Umbilical cord (tissue), 2 donors: ENCODE data around the gene MMP21. TPM values are rescaled to one million over a fixed set of nuclear protein-coding genes. Genes with fewer than 3 reads are reported as not detected.

Source experiments
- DNase-seq: peaks from one replicate; pipeline ENCODE4 v3.0.0-alpha.2; 2015; ENCODE audit warnings: low spot score
- total RNA-seq: library from RNA; depleted of rRNA; stranded (reverse); fragments of >200 nt; gene quantifications from one replicate; pipeline ENCODE4 v1.2.3, GENCODE V29; 2014; ENCODE audit warnings: low replicate concordance; ENCODE audit not compliant: insufficient read depth

MMP21 gene, protein sequence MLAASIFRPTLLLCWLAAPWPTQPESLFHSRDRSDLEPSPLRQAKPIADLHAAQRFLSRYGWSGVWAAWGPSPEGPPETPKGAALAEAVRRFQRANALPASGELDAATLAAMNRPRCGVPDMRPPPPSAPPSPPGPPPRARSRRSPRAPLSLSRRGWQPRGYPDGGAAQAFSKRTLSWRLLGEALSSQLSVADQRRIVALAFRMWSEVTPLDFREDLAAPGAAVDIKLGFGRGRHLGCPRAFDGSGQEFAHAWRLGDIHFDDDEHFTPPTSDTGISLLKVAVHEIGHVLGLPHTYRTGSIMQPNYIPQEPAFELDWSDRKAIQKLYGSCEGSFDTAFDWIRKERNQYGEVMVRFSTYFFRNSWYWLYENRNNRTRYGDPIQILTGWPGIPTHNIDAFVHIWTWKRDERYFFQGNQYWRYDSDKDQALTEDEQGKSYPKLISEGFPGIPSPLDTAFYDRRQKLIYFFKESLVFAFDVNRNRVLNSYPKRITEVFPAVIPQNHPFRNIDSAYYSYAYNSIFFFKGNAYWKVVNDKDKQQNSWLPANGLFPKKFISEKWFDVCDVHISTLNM
- total RNA-seq = not detected

DNA sequence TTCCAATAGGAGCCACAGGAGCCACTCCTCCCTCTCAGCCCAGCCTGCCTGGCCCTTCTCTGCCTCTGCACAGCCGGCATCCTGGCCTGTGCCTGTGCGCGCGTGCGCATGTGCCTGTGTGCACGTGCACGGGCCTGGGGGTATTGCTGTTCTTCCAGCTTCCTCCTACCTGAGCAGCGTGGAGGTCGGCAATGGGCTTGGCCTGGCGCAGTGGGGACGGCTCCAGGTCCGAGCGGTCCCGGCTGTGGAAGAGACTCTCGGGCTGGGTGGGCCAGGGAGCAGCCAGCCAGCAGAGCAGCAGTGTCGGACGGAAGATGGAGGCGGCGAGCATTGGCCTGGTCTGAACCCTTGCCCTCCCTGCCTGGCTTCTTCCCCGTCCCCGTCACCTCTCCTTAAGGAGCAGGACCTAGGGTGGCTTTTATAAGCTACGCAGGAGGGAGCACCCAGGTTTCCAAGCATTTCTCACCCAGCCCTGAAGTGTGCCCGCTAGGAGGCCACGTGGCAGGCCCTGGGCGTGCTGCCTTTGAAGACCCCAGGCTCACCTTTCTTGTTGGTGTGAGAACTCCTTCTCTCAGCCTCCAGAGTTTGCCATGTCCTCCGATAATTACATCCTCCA lies at the start of gene MMP21:
MMP21 (minus strand) TSS at position 331 of the 616 bp plus-strand sequence; CDS start at position 331, 0 bp downstream.
- DNase-seq = no peak

DNA sequence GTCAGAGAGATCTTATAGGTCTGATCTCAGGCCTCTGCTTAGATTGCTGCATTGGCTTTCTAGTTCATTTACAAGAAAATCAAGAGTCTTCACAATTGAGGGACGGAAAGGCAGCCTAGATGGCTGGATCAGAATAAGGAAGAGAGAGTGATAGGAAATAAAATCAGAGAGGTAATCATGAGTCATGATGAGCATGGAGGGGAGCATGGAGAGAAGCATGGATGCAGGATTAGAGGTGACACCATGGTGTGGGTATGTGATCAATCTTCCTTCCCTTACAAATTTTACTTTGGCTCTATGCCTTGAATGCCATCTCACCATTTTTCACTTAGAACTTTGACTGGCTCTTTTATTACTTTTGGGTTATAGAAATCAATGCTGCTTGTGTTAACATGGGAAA lies 49.1 kb upstream of the MMP21 start:
- no peak for DNase-seq

DNA sequence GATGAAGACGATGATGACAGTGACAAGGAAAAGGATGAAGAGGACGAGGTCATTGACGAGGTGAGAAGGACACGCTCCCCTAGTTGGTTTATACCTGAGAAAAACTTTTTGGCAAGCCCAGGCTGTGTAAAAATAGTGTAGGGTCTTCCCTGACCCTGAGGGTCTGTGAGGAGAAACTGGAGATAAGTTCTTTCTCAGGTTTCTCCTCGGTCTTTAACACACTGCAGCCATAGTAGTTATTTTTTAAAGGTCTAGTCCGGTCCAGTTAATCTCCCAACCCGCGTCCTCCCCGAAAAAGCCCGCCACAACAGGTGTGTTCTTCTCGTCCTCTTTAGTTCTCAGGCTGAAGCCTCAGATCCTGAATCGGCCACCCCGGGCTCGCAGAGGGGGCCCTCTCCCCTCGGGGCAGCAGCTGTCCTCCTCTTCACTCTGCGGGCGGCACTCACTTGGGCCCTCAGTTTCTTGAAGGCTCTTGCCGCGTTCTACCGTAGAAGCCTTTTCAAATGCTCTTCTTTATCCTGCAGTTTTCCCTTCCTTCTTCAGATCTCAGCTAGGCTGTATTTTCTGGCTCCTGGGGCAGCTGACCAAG lies 48.1 kb upstream of the MMP21 start:
- DNase-seq = no peak

DNA sequence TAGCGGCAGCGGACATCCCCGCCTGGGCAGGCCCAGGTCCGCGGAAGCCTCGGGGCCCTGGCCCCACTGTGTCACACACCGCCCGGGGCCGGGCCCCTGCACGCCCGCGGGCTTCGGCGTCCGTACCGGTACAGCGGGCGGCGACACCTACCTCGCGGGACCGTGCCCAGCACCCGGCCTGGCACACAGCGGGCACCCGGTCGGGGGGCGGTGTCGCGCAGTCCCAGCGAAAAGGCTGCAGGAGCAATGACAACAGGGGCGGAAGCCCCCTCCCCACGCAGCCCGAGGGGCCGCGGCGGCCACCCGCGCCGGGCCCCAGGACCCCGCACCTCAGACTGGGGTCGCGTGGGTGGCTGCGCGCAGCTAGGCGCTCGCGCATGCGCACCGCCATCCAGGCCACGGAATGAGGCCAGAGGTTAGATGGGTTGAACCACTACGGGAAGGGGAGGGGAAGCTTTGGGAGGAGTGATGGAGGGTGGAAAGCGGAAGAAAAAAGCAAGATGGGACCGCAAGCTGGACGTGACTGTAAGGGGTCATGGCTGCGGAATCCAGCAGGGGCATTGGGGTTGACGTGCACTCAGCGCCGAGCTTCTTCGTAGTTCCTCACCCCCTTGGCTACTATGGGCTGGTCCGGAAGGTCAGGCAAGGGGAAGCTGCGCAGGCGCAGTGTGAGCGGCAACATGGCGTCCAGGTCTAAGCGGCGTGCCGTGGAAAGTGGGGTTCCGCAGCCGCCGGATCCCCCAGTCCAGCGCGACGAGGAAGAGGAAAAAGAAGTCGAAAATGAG lies 47.4 kb upstream of the MMP21 start, which contains the start of the genes BCCIP and UROS:
BCCIP (plus strand) TSS at position 669 of the 785 bp plus-strand sequence; CDS start at position 681, 12 bp downstream.
UROS (minus strand) TSS at position 381 of the 785 bp plus-strand sequence. CDS start 6,759 bp downstream, outside the sequence.
- DNase-seq = peak; percentile 94

DNA sequence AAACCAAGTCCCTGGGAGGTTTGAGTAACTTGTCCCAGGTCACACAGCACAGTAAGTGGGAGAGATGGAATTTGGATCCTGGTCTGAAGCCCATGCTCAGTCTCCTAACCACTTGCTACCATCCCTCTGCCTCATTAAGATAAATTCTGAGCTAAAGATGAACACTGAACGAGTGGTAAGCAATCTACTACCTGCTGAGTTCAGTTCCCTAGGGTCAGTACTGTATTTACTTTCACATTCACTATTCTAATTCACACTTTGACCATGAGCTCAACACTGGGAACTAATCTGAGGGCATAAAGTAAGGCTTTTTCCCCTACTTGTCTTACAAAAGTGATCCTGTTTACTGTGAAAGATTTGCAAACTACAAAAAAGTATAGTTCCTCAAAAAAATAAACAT lies 45.1 kb upstream of the MMP21 start:
- no peak for DNase-seq

DNA sequence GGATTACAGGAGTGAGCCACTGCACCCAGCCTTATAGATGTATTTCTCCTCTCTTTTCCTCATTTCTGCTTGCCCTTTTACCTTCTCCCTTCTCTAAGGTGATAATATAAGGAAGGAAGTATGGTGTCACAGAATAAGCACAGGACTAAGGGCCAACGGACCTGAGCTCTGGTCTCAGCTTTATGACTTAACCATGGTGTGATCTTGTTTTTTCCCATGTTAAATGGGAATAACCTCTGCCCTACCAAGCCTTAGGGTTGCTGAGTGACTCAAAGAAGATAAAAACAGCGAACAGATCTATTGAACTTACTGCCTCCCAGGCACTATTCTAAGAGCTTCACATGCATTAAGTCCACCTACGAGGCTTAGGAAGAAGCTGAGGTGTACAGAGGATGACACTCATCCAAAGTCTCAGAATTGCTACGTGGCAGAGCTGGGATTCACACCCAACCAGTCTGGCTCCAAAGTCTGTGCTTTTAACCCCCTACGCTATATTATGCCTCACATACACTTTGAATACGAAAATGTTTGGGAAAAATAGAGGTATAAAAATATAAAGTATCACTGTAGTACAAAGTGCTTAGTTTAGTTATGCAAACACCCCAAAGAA lies 41.8 kb upstream of the MMP21 start:
- DNase-seq = no peak

DNA sequence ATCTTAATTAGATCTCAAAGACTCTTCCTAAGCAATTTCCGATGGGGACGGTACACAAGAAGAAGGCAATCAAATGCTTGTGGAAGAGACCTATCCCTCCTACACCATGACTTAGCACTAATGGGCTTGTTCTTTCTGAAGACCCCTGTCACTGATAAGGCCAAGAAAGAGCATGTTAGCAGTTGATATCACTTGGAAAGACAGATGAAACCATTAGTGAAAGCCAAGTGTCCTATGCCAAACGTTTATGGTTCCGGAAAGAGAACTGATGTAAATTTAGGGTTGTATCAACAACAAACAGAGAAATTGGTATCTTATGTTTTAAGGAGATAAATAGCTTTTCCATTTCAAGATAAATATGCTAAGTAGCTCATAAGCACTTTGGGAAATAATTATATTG lies 40.9 kb upstream of the MMP21 start:
- DNase-seq = no peak

DNA sequence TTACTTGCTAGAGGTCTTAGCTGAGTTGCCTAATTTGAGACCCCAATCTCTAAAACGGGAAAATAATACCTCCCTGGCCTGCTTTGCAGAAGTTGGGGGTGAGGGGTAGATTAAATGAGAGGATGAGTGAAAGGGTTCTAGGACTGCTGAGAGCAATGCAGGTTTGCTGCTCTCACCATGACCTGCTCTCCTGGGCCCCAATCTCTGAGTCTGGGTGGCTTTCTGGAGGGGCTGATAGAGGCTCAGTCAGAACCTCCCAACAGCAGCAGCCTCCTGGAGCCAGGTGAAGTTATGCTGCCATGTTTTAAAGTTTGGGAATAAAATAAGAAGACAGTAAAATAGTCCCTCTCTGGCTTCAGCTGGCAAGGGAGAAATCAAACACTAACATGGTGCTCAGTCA lies 40.1 kb upstream of the MMP21 start:
- DNase-seq = no peak

DNA sequence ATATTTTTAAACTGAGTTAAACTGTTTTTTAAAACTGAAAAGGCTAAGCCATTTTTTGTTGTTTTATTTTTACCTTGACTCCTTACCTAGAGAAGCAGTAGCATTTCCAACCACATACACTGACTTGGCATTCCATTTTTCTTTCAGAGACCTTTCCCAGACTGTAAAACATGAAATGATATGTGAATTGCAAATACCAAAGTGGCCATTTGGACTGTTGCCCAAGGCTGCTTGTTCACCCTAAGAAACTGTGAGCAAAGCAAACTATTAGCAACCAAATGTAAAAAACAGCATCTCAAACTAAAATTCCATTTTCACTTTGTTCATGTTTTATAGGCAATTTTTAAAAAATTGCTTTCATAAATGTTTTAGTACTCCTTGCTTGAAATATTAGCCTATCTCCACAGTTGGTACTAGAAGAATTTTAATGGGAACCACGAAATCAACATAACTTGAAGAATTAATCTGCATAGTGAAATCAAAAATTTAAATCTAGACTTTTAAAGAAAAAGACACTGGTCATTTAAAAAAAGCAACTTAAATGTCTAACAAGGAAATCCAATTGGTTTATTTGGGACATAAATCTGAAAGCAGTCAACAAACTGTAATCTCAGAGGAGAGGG lies 36.6 kb upstream of the MMP21 start:
- DNase-seq = peak; percentile 4

DNA sequence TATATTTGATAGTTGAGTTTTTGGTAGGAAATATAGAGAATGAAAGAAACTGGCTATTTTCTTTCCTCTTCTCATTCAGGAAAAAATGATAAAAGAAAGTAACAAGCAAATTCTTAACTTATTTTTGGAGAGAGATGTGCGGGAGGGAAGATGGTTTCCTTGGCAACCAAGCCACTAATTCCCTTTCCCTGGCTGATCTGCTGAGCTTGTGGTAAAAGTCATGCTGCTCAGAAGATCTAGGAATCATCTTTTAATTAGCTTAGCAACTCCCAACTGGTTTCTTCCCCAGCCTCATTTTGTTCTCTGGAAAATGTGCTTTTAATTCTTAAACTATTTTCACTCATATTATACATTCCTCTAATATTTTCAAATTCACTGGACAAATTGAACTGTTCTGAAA lies 35.6 kb upstream of the MMP21 start:
- DNase-seq = peak; percentile 3

DNA sequence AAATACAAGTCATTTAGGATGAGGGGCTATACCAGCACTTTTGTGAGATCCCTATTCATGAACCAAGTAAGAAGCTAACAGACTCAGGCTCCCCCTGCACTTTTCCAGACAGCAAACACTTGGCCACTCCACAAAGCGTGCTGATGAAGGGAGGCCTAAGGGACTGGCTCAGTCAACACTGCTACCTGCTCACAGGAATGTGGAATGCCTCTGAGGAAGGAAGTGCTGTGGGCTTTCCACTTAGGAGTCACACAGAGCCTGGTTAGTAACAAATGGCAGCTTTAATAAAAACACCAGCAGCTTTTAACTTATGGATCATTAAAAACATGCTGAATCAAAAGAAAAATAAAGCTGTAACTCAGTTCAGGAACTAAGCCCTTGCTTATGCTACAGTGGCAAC lies 32.4 kb upstream of the MMP21 start:
- no peak for DNase-seq

DNA sequence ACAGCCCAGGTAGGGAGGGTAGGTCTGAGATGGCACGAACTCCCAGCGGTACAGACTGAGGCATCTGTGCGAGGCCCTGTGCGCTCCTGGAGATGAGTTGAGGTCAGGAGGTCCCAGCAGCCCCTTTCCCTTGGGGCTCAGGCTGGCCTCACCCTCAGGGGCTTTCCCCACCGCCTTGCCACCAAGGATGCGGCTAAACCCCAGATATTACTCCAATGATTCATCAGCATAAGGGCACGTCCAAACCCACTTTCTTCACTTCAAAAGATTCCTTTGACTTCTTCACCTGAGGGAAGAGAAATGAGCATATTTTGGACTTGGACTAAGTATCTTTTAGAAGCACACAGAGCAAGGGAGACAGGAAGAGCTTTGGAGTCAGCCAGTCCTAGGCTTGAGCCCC lies 27.1 kb upstream of the MMP21 start:
- no peak for DNase-seq

DNA sequence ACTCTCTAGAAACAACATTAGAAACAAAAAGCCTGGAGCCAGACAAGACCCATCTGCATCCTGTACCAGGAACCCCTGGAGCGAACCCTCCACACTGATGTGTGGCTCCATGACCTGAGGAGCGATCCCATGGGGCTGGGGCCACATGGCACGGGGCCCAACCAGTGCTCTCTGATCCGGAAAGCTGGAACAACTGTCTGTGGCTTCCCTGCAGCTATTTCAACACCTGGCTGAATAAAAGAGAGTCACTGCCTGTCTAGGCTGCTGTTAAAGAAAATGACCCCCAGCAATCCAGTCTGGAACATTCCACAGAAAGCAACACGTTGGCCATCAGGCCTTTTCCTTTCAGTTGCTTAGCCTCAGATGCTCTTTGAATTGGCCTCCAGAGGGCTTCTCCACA lies 26.5 kb upstream of the MMP21 start:
- no peak for DNase-seq

DNA sequence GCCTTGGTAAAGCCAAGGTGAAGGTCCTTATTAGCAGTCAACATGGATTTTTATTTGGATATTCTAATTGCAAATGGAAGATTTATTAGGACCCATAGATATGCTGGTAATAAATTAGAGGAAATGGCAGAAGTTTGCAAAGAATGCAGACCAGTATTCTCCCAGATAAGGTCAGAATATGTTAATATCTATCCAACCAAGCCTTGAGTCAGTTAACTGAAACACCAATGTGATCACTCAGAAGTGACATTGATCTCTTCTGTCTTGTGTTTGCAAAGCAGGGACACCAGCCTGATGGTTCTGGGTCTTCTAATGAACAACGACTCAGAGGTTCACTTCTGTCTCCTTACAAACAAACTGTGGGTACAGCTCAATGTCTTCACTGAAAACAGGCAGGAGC lies 26.0 kb upstream of the MMP21 start:
- DNase-seq = no peak

DNA sequence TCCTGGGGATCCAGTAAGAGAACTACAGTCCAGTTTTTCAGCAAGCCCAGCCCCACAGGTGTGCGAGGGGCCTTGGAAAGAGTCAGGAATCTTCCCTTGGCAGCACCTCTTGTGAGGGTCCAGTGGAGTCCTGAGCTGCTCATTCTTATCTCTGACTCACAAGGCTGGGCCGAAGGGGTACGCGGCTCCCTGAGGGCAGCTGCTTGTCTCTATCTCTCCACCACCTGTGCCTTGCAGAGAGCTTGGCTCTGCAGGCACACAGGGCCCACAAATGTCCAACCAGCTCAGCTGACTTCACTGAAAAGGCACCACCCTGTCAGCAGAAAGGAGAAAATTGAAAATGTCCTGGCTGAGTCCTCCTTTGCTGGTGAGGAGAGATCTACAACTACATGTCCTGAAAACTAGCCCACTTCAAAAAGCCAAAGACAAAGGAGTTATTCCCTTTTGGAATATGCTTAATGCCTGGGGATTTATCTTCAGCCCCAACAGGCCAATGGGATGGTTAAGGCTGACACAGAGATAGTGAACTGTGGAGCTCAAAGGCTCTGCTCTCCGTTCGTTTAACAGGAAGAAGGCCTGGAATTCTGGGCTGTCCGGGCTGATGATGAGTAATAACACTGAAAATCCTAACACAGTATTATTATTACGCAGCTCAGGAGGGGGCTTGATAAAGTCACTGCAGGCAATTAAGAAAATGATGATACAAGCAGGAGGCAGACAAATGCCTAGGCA lies 24.0 kb upstream of the MMP21 start:
- peak; percentile 87 for DNase-seq

DNA sequence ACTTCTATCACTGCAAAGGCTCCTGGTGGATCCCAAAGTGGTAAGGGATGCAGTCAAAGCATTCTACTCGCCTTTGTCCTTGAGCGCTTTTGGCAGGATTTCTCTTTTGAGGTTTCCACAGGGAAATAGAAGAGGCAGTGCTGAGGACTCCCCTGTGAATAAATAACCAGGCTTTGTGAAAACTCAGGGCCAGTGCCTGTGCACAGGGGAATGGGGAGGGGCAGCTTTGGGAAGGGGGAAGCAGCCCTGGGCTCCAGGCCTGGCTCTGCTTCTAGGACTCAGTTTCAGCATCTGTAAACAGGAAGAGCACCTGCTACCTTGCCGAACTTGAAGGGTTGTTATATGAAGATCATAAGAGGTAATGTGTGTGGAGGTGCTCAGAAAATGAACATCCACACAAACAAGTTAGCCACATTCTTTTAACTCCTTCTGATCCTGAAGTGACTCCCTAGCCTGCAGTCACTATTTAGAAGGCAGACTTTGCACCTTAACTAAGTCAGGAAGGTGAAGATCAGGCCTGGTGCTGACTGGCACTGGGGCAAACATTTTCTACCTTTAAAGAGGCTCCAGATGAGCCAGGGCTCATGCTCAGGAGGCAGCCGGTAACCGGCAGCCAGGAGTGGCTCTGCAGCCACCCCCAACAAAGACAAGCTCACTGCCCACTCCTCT lies 22.5 kb upstream of the MMP21 start:
- no peak for DNase-seq

DNA sequence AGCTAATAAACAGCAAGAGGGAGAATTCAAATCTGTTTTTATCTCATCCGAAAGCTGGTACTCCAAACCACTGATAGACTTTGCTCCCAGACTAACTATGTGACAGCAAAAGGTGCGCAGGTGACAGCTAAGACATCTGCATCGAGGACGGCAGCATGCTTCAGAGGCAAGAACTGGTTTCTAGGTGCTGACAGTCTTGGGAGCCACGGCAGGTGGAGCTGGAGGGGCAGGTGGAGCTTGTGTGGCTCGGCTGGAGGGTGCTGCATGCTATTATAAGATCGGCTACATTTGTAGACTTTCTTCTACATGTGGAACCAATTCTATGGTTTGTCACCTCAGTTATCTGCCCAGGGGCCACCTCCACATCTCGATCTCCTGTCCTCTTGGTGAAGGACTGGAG lies 21.8 kb upstream of the MMP21 start:
- no peak for DNase-seq

DNA sequence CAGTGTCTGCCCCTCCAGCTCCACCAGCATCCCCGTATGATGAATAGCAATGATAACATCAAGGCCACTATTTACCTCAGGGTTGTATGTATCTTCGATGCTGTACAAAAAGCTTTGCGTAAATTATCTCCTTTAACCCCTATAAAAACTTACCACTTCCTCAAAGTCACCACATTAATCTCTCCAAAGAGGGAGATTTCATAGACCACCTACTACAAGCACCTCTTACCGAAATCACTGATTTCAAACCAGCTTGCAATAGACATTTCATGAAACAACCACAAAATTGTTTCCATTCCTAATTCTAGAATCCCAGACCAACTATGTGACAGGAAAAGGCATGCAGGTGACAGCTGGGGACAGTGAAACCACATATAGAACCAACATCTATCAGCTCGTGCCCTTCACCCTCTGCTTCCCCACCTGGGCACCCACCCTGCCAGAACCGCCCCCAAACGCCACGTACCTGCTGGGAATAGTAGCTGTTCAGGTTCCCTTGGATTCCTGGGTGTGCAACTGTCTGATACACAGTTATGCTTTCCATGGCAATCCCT lies 20.1 kb upstream of the MMP21 start:
- DNase-seq = no peak

DNA sequence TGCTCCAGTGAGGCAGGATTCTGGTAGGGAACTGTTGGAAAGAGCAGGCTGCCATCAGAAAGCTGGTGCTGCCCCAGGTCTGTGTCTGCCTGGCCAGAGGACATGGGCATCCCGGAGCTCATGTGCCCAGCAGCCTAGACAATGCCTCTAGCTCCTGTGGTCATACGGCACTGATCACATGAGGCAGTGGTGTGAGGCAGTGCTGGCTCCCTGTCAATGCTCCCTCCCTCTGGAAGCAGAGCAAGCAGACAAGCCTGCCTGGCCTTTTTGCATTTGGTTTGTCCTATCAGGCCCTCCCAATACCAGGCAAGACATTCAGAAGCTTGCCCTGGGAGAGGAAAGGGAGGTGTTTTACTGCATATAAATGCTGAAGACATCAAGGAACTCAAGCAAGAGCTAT lies 19.5 kb upstream of the MMP21 start:
- no peak for DNase-seq
